Ammon's horn (tissue), 1 donor: ENCODE measurements around the gene NPM3.

Experiments
- DNase-seq: peaks from one replicate; pipeline ENCODE4 v3.0.0-alpha.2; 2016; ENCODE audit warnings: low spot score

NPM3 gene

DNA sequence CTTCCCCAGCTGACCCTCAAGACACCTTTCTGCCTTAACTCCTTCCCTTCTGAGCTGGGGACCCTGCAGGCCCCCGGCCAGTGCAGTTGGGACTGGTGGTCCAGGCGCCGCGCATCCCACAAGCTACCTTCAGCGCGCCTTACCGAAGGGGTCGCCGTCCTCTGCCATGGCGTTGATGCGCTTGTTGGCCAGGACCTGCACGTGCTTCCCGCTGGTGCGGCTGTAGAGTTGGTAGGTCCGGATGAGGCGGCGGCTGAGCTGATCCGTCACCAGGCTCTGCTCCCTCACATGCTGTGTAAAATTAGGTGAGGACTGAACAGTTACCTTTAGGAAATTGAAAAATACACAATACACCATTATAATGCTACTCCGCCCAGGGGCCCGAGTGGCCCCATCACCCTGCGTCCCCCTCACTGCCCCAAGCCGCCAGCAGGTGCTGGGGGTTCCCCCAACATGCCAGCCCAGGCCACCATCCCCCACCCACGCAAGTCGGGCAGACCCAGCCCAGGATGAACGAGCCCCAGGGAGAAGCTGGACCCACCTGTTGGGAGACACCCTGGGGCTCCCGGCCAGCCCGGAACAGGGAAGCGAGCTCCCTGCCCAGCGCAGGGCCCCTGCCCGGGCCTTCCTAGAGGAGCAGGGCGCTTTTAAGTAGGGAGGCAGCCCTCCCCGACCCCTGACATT is 8.5 kb downstream of the NPM3 start:
- no peak for DNase-seq

DNA sequence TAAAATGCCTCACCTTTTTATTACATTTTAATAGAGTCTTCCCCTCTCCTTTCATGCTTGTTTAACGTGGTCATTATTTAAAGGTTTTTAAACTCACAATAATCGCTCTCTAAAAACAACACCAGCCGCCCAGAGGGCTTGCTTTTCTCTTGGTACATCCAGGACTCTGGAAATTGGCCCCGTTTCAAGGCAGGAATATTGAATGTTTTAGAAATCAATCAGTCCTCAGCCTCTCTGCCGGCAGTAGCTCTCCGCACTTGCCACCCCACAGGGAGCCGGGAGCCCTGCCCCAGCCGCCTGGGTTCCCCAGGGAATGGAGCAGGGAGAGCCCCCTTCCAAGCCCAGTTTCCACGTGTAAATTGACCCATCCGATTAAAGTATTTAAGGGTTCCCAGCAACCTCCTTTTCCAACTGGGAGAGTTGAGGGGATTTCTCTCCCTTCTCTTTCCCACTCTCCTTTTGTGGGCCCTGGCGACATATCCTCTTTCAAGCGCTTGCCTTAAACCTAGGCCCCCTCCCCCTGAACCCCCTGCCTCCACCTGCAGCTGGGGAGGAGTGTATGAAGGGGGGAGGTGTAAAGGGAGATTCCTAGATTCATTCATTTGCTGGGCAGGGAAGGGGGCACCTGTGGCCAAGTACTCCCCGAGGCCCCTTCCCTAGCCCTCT is 9.2 kb downstream of the NPM3 start:
- DNase-seq: no peak

DNA sequence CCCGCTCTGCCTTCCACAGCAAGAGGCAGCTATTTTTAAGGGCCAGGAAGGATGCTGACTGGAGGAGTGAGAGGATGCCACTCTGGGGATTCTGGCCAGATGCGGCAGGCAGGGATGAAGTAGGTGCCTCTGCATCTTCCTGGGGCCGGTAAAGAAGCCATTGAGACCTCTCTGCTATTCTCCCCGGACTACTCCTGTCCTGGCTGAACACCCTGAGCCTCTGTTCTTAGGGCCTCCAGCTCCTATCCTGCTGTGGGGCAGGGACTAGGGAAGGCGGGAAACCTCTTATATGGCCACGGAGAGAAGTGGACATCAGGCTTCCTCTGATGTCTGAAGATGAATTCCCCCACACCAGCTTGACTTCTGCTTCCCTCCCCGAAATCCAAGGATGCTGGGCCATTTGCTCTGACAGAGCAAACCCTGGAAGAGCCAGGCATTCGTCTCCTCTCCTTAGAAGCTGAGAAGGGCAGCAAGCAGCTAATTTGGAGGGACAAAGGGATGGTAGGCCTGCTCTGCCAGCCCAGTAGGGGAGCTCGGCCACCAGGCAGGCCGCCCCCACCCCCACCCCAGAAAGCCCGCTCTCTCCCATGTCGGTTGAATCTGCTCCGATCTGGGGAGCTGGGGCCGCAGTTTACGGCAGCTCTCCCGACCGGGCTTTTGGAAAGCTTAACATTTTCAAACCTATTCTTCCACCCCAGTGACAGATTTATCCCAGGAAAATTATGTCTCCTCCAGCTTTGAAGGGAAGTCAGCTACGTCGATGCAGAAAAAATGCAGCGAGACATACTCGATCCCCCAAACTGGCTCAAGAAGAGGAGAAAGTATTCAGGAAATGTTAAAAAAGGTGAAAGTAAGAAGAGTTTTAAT is 10.1 kb downstream of the NPM3 start:
- no peak for DNase-seq

DNA sequence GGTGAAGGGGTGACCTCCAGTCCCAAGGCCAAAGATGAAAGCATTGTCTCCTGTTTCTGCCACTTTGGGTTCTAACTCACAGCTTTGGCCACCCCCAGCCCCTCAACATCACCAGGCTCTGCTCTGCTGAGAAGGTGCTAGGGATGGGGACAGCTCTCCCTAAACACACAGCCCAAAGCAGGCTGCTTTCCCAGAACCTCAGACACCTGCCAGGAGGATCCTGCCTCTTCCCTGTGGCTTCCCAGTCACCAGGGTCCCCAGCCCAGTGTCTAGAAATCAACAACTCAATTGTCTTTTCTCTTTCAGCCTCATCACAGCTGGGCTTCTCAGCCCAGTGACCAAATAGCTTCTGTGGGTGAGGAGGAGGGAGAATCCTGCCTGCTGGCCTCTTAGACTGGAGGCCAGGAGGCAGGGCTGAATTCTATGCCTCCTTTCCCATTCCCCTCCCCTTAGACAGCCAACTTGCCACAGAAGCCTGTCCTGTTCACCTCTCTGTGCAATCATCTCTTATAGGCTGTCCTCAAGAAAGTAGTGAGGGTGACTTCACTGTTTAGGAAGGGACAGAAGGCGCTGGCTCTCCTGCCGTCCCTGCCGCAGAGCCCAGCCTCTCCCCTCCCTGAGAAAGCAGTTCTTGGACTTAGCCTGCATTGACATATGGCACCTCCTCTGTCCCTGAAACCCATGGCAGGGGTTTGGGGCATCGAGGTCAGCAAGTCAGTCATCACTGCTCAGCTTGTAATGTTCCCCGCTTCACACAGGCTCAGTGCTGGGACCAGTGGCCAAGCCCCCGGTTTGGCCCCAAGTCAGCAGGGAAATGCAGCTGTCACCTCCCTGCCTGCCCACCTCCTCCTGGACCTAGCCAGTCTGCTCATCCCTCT is 11.0 kb downstream of the NPM3 start:
- no peak for DNase-seq

DNA sequence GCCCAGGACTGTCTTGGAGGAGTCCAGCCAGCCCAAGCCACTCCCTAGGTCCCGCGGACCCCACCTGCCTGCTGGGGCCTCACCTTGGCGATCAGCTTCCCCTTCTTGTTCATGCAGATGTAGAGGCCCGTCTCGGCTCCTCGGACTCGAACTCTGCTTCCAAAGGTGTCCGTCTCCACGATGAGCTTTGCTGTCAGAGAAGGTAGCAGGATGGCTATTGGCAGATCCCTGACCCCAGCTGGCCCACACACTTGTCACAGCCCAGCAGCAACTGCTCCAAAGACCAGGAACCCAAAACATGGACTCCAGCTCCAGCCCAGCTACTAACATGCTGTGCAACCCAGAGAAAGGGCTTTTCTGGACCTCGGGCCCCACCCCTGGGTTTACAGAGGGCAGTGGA is 11.9 kb downstream of the NPM3 start:
- no peak for DNase-seq

DNA sequence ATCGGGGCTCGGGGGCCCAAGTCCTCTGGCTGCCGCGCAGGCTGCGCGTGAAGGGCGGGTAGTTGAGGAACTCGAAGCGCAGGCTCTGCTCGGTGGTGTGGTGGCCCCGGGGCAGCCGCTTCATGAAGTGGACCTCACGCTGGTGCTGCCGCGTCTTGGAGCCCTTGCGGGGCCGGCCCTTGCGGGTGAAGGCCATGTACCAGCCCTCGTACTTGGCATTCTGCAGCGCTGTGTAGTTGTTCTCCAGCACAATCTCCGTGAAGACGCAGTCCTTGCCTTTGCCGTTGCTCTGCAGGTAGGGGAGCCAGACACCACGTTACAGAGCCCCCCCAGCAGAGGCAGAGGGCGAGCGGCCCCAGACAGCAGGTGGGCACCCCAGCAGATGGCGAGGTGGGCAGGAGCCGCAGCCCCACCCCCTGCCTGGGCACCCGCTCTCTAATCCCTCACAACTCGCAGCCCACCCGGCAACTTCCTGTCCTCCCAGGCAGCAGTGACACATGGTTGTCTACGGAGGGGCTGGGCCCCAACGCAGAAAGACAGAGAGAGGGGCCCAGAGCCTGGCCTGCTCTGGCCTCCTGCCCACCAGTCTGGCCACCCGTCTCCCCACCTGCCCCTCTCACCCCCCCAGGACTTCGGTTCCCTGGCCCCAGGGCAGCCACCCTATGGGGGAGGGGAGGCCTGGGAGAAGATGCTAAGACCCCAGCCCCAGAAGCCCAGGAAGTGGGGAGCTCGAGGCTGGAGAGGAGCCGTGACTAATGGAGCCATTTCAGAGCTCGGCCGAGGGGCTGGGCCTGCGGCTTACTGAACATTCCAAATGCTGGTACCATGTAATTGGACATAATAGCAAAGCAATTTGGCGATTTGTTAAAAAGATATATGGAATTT is 12.7 kb downstream of the NPM3 start:
- no peak for DNase-seq

DNA sequence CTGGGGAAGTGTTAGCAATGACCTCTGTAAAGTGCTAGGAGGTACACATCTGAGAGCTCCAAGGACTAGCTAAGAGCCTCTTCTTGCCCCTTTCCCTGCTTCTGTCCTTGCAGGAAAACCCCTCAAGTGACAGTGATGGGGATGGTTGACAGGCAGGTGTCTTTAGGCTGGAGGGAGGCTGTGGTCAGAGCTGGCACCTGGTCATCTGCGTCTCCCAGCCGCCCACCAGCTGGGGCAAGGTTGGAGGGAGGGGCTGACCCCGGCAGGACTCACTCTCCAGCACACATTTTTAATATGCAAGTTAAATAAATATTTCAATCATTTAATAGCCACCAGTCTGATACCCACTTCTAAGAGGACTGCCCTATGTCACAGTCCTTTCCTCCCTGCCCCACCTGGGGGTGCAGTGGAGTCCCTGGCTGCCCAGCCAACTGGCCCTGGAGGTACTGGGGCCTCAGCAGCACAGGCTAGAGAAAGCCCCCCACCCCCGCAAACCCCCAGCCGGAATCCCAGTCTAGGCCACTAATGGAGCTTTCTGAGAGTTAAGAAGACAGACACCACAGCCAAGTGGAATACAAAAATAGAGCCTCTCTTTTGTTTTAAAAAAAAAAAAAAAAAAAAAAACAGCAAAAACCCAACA is 13.6 kb downstream of the NPM3 start:
- DNase-seq: no peak

DNA sequence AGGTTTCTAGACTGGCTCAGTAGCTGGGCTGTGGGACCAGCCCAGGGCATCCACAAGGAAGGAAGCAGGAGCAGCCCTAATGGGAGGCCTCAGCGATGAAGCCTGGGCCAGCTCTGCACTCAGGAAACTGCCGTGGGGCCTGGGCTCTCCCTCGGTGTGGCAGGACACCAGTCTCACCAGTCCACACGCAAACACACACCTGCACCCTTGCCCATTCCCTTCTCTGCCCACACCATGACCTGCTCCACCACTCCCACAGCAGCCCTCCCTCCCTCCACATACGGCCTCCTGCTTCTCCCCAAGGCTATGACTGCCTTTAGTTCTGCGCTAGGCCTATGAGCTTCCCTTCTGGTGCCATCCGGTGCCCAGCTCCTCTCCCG is 14.5 kb downstream of the NPM3 start:
- DNase-seq: no peak

DNA sequence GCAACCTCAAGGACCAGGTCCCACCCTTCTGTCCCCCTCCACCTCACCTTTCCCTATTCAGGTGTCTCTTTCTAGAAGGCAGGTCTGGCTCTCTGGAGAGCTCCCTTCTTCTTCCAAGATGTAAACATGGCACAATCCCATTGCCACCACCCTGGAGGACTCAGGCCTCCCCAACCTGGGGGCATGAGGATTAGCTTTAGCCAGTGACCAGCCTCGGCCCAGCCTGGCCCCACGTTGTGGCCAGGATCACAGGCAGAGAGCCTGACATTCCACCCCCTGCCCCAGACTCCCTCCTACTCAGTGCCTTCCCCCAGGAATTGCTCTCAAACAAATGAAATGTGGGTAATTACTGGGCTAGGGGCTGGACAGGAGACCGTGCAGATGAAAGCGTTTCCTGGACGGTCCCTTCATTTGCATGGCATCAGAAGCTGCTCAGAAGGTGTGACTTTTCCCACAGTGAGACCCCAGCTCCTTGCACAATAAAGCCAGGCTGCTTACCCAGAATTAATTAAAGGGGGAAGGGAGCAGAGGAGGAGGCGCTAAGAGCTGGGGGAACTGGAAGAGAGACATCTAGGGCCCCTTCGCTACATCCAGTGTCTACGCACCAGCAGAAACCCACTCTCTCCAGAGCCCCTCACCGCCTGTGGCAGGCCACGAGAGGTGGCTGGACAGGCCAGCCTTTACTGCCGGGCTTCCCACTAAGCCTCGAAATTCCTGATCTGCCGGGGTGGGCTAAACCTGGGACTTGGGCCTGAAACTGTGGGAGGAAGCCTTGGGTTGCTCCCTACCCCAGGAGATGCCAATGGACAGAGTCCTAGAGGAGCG is 15.1 kb downstream of the NPM3 start:
- DNase-seq: no peak

DNA sequence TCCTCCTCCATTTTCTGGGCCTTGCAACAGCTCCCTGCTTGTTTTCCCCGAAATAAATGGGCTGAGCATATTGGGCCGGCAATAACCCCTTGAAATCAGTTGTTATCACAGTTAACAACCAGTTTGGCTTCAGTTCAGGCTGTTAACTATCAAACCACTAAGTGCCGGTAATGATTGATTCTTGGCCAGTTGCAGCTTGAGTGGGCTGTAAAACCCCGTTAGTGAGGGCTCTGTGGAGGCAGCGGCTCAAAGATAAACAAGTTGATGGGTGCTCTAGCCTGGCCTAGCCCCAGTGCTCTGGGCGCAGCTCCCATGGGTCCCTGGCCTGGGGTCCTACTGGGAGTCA is 15.7 kb downstream of the NPM3 start:
- DNase-seq: no peak

DNA sequence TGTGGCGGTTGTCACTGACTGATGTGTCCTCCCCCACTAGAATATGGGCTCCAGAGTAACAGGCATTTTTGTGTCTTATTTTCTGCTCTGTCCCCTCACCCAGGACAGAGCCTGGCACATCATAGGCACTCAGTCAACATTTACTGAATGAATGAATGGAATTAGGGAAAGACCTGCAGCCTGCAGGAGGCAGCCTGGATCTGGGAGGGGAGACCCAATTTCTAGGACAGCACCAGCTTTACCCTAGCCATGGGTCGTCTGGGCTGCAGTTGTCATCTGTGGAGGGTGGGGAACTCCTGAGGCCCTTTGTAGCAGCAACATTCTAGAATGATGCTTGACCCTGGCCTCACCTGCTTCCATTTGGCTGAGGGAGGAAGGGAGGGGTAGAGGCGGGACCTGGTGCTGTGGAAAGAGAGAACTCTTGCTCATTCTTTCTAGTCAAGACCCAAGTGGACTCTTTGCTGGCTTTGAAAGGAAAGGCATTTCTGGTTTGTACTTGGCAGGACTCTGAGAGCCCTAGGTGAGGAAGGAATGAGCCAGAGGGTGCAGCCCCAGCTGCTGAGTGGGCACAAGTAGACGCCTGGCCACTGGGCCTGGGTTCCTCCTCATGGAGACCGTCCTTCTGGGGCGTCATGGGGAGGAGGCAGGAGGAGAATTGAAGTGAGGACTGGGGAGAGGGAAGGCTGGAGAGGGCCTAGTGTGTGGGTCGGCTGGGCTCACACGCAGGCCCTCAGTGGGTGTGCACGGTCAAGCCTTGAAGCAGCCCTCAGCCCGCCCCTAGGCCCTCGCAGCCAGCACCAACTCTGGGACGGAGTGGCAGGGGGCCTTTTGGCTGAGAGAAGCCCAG is 16.3 kb downstream of the NPM3 start:
- DNase-seq: no peak

DNA sequence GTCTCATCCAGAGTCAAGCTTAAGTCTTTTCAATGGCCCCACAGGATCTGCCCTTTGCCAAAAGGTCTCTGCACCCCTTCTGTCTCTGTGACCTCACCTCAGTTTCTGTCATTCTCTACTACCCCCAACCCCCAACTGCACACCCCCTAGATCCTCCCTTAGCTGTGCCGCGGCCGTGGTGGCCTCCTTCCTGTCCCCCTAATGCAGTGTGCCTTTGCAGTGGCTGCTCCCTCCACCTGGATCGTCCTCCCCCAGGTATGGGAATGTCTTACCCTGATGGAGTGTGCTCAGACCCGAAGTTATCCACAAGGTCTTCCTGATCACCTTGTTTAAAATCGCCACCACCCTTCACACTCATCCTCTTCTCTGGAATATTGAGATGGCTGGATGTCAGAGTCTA is 16.9 kb downstream of the NPM3 start:
- no peak for DNase-seq

DNA sequence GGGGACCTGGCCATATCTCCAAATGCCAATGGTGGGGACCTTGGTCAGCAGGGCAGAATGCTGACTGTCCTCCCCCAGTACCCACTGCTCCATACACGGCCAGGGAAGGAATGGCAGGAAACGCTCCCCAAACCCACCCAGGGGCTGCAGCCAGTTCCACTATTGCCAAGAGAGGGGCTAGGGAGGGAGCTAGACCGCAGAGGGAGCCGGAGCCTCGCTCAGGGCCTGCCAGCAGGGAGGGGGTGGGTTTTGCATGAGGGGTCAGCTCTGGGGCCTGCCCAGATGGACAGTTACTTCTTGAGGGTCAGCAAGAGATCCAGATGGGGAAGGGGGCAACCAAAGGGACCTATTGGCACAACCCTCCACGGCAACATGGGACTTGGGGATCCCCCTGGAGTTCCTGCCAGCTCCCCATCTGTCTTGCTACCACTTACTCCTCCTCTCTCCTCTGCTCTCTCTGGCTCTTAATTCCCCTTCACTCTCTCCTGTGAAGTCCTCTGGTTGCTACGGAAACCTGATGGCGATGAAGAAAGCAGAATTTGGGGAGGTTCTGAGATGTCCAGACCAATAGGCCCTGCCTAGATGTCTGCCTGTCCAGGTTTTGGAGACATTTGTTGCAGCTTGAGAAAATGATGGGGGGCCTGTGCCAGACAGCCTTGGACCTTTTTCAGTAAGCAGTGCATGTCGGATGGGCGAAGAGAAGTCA is 20.0 kb downstream of the NPM3 start:
- no peak for DNase-seq

DNA sequence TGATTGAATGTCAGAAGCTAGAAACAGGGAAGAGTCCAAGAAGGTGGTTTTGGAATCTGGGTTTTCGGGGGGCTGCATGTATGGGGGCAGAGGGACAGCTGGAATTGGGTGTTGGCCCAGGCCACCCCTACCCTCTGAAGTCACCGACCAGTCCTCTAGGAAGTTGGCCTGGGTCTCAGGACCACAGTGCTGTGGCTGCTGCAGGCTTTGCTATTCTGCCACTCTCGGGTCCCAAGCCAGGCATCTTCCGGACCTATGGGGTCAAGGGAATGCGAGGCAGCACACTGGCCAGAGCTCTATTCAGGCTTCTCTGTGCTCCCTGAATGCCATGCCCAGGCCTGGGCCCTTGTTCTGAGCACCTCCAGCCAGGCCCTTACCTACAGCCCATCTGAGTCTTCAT is 20.5 kb downstream of the NPM3 start:
- DNase-seq: no peak

DNA sequence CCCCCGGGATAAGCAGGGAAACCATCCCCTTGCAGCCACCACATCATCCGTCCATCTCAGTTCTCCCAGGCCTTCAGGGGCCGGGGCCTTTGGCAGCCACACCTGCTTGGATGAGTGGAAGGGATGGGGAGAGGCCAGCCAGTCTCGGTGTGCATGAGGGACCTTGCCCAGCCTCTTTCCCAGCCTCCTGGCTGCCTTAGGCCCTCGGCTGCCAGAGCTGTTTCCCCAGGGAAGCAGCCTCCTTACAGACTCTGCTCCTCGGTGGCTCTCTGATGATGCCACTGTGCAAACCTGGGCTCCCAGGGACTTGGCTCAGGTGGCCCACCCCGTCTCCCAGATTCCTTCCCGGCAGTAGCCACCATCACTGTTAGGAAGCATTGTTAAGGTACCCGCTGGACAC is 22.0 kb downstream of the NPM3 start:
- DNase-seq: no peak

DNA sequence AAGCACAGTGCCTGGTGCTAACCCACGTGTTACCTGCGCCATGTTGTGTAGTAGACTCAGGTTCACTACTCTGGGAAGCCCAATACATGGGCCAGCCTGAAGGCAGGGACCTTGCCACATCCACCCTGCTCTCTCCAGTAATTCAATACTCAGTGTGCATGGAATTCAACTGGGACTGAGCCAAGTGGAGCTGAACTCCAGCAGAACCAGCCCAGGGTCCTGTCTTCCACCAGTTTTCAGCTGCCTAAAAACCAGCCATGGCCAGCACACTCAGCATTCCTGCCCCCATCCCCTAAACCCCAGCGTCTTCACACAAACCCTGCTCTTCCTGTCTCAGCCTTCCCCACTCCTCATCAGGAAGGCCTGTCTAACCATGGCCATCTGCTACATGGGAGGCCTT is 22.7 kb downstream of the NPM3 start:
- no peak for DNase-seq

DNA sequence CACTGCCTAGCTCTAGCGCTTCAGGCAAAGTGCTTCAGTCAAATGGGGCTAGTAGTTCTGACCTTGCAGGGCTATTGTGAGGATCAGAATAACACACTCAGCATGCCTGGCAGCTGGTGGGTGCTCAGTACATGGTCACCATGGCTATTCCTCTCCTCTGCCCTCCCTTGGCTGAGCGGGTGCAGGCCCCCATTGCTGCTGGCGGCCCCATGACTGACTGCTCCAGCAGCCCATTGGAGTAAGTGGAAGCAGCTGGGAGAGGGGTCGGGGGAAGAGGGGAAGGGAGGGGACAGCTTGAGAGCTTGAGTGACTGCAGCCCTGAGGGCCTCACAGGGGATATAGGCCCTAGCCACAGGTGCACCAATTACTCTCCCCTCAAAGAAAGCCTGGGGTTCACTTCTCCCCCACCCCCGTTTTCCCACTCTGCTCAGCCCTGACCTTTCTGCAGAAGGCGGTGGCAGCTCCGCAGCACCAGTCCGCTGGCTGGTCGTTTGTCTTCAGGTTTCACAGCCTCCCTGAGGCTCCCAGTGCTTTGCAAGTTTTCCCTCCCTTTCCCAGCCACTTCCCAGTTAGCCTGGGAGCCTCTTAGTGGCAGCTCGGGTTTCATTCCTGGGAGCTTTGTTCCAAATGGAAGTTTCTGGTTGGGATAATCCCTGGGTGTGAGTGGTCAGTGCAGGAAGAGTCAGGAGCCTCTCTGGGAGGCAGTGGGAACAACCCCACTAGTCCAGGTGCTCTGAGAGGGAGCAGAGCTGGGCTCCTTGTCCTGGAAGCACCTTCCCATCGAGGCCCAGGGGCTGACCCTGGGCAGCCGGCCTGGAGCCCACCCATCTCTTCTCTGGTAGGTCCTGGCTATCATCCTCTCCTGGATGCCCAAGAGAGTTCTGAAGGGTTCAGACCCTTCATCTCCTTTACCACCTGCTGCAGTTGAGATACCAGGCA is 23.7 kb downstream of the NPM3 start:
- DNase-seq: no peak
